Neutrophil (primary cell): ENCODE data around the gene RER1.
"Not testable (repeated sequence)": the region's sequence is repeated elsewhere in the genome, so short reads cannot be mapped to it uniquely, and the experiment has no call there.

Experiments
- H3K27ac ChIP-seq: fragments of 200-600 bp; sonication (generic); 2 replicates; pipeline ENCODE4 v1.5.1; 2016; ENCODE audit warnings: mild to moderate bottlenecking, moderate library complexity
- H3K27me3 ChIP-seq: fragments of 200-600 bp; sonication (generic); 2 replicates; pipeline ENCODE4 v1.6.0; 2016; ENCODE audit warnings: mild to moderate bottlenecking
- H3K36me3 ChIP-seq: fragments of 200-600 bp; sonication (generic); 2 replicates; pipeline ENCODE4 v1.5.1; 2017
- H3K4me1 ChIP-seq, 2 experiments: fragments of 200-600 bp in 1 of 2; sonication (generic) in 1 of 2; 1 replicate in 1 of 2; 2 replicates in 1 of 2; pipeline versions ENCODE4 v1.5.1 to v1.6.1; 2013 to 2016; ENCODE audit warnings: low read depth in 1 of 2, low read length in 1 of 2, mild to moderate bottlenecking in 1 of 2, moderate library complexity in 1 of 2; ENCODE audit not compliant: control insufficient read depth in 1 of 2, insufficient read depth in 1 of 2
- H3K4me3 ChIP-seq, 2 experiments: fragments of 200-600 bp in 1 of 2; sonication (generic) in 1 of 2; 1 replicate in 1 of 2; 2 replicates in 1 of 2; pipeline ENCODE4 v1.5.1; 2013 to 2016; ENCODE audit warnings: low read depth in 1 of 2, low read length in 1 of 2, mild to moderate bottlenecking in 1 of 2, moderate library complexity in 1 of 2
- H3K9me3 ChIP-seq: fragments of 200-600 bp; sonication (generic); 2 replicates; pipeline ENCODE4 v1.5.1; 2016
- CTCF ChIP-seq: fragments of 200-600 bp; sonication (generic); IDR thresholded peaks from 2 replicates; pipeline ENCODE4 v1.5.1; 2016; ENCODE audit warnings: antibody characterized with exemption

The RER1 gene

GRCh38 chr1:2437617-2438016 lies 46.0 kb downstream of the RER1 start:
- peaks cover 54% of the 10 kb centered on the region for H3K27me3 ChIP-seq
- H3K36me3 ChIP-seq = no peaks in the 10 kb centered on the region
- TF ChIP-seq CTCF = no peak
- no peaks in the 10 kb centered on the region for H3K4me1 ChIP-seq
- H3K9me3 ChIP-seq = no peaks in the 10 kb centered on the region
- H3K4me3 ChIP-seq = no peak overlapping the region
- no peak overlapping the region for H3K27ac ChIP-seq

GRCh38 chr1:2438038-2438437 lies 46.4 kb downstream of the RER1 start:
- H3K27ac ChIP-seq = no peak overlapping the region
- H3K4me3 ChIP-seq = no peak overlapping the region
- H3K4me1 ChIP-seq = no peaks in the 10 kb centered on the region
- no peak for TF ChIP-seq CTCF
- H3K27me3 ChIP-seq = peaks cover 54% of the 10 kb centered on the region
- H3K9me3 ChIP-seq = no peaks in the 10 kb centered on the region
- H3K36me3 ChIP-seq = no peaks in the 10 kb centered on the region

- H3K27me3 ChIP-seq = peaks cover 53% of the 10 kb centered on the region
Observed at GRCh38 chr1:2438641-2439040, 47.0 kb downstream of the RER1 start.

GRCh38 chr1:2439369-2439768 lies 47.7 kb downstream of the RER1 start:
- no peak for TF ChIP-seq CTCF
- Histone ChIP-seq H3K4me3 (no peak overlapping the region), H3K27ac (no peak overlapping the region), H3K27me3 (peaks cover 53% of the 10 kb centered on the region), H3K9me3 (no peaks in the 10 kb centered on the region), H3K4me1 (no peaks in the 10 kb centered on the region), H3K36me3 (no peaks in the 10 kb centered on the region)

More at GRCh38 chr1:2438641-2439040, 47.0 kb downstream of the RER1 start:
- Histone ChIP-seq H3K27ac (no peak overlapping the region), H3K36me3 (no peaks in the 10 kb centered on the region), H3K4me3 (no peak overlapping the region), H3K4me1 (no peaks in the 10 kb centered on the region), H3K9me3 (no peaks in the 10 kb centered on the region)
- no peak for TF ChIP-seq CTCF

- not testable (repeated sequence) for H3K36me3 ChIP-seq, H3K4me3 ChIP-seq, H3K27ac ChIP-seq, H3K9me3 ChIP-seq, H3K4me1 ChIP-seq
- H3K27me3 ChIP-seq = peaks cover 53% of the 10 kb centered on the region
Observed at GRCh38 chr1:2440346-2440745, 48.7 kb downstream of the RER1 start.

GRCh38 chr1:2441746-2442145 lies 50.1 kb downstream of the RER1 start:
- H3K27ac ChIP-seq = no peak overlapping the region
- H3K4me1 ChIP-seq = no peaks in the 10 kb centered on the region
- H3K9me3 ChIP-seq = no peaks in the 10 kb centered on the region
- peaks cover 60% of the 10 kb centered on the region for H3K27me3 ChIP-seq
- no peak for TF ChIP-seq CTCF
- no peak overlapping the region for H3K4me3 ChIP-seq
- H3K36me3 ChIP-seq = no peaks in the 10 kb centered on the region
